GM23338 (cell line): Measurements from ENCODE around the gene TSPAN5.

Experiments
- CREB1 ChIP-seq: fragments of 250-450 bp; sonication (Bioruptor Pico); IDR thresholded peaks from 2 replicates; pipeline ENCODE4 v1.5.0; 2020; ENCODE audit warnings: low read depth, mild to moderate bottlenecking, moderate library complexity
- EZH2 ChIP-seq: fragments of 200-600 bp; sonication (generic); IDR thresholded peaks from one replicate; pipeline ENCODE4 v1.8.0; 2017; ENCODE audit warnings: antibody characterized with exemption, mild to moderate bottlenecking, low read depth; ENCODE audit not compliant: unreplicated experiment
- POLR2AphosphoS5 ChIP-seq: IDR thresholded peaks from 2 replicates; pipeline ENCODE4 v1.6.1; 2016; ENCODE audit warnings: antibody characterized with exemption, low read depth
- ZNF331 ChIP-seq: fragments of 250-450 bp; sonication (Bioruptor Pico); IDR thresholded peaks from 2 replicates; pipeline ENCODE4 v1.5.0; 2020; ENCODE audit warnings: low read depth, mild to moderate bottlenecking, moderate library complexity
- TF ChIP-seq, protein P1 (sequence below), 2 experiments: fragments of 200-600 bp in 1 of 2; sonication (generic) in 1 of 2; conservative IDR thresholded peaks; 2 replicates each; pipeline versions ENCODE4 v1.5.1 to v1.6.1; 2016 to 2017; ENCODE audit warnings: antibody characterized with exemption in 2 of 2, low read depth in 2 of 2, mild to moderate bottlenecking in 2 of 2, moderate library complexity in 1 of 2

DNA sequence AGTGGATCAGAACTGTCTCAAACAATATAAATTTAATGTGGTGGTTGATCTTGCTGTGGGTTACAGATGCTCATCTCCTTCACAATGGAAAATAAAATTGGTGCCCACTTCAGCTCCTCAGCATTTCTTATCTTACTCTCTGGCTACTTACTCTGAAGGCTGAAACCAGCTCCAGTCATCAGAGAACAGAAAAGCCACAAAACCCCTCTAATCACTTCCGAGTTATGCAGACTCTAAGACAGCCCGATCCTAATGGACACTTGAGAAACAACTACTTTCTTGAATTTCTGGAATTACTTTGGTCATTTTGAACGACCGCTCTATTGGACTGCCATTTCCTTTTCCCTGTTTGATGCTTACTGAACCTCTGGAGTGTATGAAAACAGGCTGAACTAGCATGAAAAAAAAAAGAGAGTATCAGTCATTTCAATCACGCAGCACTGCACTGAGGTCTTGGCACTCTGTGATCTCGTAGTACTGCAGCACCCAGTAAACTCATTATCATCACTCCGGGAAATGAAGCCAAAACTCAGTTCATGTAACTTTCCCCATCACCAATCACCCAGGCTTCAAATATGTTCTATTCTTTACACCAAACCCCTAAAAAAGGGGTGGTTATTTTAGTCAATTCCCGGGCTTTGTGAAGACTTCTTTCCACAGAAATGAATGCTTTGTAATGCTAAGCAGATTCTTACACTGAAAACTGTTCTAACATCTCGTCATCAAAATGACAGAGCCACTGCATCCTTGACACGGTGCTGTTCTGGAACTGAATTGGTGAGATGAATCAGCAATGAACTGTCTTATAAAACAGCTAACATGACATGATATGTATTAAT, 54.5 kb downstream of the TSPAN5 start:
- TF ChIP-seq, protein P1, sequence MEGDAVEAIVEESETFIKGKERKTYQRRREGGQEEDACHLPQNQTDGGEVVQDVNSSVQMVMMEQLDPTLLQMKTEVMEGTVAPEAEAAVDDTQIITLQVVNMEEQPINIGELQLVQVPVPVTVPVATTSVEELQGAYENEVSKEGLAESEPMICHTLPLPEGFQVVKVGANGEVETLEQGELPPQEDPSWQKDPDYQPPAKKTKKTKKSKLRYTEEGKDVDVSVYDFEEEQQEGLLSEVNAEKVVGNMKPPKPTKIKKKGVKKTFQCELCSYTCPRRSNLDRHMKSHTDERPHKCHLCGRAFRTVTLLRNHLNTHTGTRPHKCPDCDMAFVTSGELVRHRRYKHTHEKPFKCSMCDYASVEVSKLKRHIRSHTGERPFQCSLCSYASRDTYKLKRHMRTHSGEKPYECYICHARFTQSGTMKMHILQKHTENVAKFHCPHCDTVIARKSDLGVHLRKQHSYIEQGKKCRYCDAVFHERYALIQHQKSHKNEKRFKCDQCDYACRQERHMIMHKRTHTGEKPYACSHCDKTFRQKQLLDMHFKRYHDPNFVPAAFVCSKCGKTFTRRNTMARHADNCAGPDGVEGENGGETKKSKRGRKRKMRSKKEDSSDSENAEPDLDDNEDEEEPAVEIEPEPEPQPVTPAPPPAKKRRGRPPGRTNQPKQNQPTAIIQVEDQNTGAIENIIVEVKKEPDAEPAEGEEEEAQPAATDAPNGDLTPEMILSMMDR (conservative IDR thresholded peaks at IDR 0.05; ENCODE audit: low read depth in 2 of 2) = no peak
- TF ChIP-seq POLR2AphosphoS5 (no peak), EZH2 (no peak), CREB1 (CRISPR knock-in tag) (no peak), ZNF331 (no peak)
